Measurements from ENCODE around the gene BSDC1. TPM values are rescaled to one million over a fixed set of nuclear protein-coding genes. Genes with fewer than 3 reads are reported as not detected.

BSDC1 gene
- total and polyA plus RNA-seq, 2 of the 13 experiments (the other 11 are each of a cell fraction or from before 2014, with no cell fraction given) = 40.3 to 64.2 TPM

- Histone ChIP-seq H3K4me2 (ENCODE audit: low read depth, low read length) (no peak overlapping the region), H3K9ac (ENCODE audit: insufficient read depth, low read depth, low read length) (no peak overlapping the region), H3K4me1 (ENCODE audit: insufficient read depth, low read length) (peaks cover 19% of the 10 kb centered on the region), H3K79me2 (ENCODE audit: insufficient read depth, low read length) (peaks cover 14% of the 10 kb centered on the region), H3K36me3 (replicated peaks in 1 of 2; ENCODE audit: control insufficient read depth in 1 of 2, insufficient read depth in 2 of 2, low read length in 2 of 2) (peaks cover 44 to 80% of the 10 kb centered on the region in 2 experiments), H4K20me1 (ENCODE audit: insufficient read depth, low read length) (peaks cover 14% of the 10 kb centered on the region), H3K27ac (ENCODE audit: extremely low read length, insufficient read depth, low read length) (no peak overlapping the region), H3K27me3 (ENCODE audit: control insufficient read depth in 1 of 2, insufficient read depth in 2 of 2, low read length in 2 of 2) (no peaks in the 10 kb centered on the region), H3K9me3 (ENCODE audit: low read length) (no peaks in the 10 kb centered on the region), H3K4me3 (replicated peaks in 1 of 3; ENCODE audit: insufficient read depth in 1 of 3, low read depth in 2 of 3, low read length in 3 of 3) (no peak overlapping the region), H2AFZ (ENCODE audit: low read length) (no peak overlapping the region)
- no peak for DNase-seq (ENCODE audit: low spot score)
- no TSS peak for BruUV-seq (replicated peaks)
- in situ Hi-C loops (cut with HindIII; ENCODE audit: extremely low pct_ligation_motif_present, low pct_unique_long_range_greater_than_20kb) (no loop called here), intact Hi-C loops (cut with micrococcal nuclease; ENCODE audit: unreplicated experiment) (loop anchor here (10.0 kb wide), 1 partner anchor 64 kb away; the partner anchor contains the start of gene BSDC1)
- ChIA-PET CTCF (ENCODE audit: low intra/inter-chr PET ratio, low total read pairs) (no interaction called here), POLR2A (interaction anchor here (1.0 to 4.8 kb wide), 6 partner anchors 8 to 90 kb away, joined by 3 to 84 read pairs (median 18); partner anchors contain the start of gene BSDC1)
- TF ChIP-seq ZNF547 (CRISPR knock-in tag; IDR thresholded peaks at IDR 0.05) (no peak), RBFOX2 (IDR thresholded peaks at IDR 0.05; ENCODE audit: low read depth, low read length) (0 out of 2 replicates have a peak, but pooled peaks have one; percentile 20), ZNF558 (CRISPR knock-in tag; IDR thresholded peaks at IDR 0.05; ENCODE audit: borderline replicate concordance) (no peak), ZBTB44 (CRISPR knock-in tag; IDR thresholded peaks at IDR 0.05) (no peak), ZSCAN21 (CRISPR knock-in tag; IDR thresholded peaks at IDR 0.05; ENCODE audit: borderline replicate concordance) (no peak), HCFC1 (IDR thresholded peaks at IDR 0.05; ENCODE audit: low read depth, low read length) (no peak)
- 100% methylated on average over 4 of the region's 12 CpGs for WGBS (ENCODE audit: low lambda C conversion rate)
- FAIRE-seq = no peak
- ATAC-seq = no peak
Observed at GRCh38 chr1:32330558-32331151, 63.6 kb downstream of the BSDC1 start.

All from HepG2 (cell line).